Fibroblast of skin of back (primary cell): ENCODE measurements around the gene RBFOX2.

ENCODE experiments used
- DNase-seq: peaks from one replicate; pipeline ENCODE4 v3.0.0-alpha.2; 2013

The RBFOX2 gene

DNA sequence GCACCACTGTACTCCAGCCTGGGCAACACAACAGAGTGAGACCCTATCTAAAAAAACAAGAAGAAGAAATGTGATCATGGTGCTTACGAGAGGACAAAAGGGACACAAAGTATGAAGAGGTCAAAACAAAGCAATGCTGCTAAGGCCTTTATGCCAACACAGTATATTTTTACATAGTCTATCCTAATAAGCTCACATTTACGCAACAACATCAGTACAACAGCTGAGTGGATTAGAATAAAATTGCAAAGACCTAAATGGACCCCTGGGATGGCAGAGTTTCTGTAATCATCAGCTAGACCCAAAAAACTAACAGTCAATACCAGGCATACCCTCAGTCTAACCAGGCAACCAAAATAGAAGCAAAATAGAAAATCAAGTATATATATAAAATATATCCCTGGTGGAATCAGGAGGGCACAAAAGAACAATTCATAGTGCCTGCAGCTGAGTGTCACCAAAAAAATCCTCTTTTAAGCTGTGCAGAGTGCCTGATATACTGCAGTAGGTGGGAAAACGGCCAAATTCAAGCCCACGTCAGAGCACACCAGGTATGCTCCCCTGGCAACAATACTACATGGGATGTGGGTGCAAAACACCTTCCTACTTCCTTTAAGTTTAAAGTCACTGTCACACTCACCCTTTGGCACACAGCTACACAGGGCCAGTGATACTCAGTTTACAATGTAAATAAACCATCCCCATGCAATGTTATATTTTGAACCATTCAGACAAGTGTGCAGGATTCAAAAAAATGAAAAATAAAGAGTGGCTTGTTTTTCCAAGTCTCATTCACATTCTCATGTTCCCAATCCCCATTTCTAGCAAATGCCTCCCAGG lies 57.8 kb downstream of the RBFOX2 start:
- DNase-seq, result no peak

DNA sequence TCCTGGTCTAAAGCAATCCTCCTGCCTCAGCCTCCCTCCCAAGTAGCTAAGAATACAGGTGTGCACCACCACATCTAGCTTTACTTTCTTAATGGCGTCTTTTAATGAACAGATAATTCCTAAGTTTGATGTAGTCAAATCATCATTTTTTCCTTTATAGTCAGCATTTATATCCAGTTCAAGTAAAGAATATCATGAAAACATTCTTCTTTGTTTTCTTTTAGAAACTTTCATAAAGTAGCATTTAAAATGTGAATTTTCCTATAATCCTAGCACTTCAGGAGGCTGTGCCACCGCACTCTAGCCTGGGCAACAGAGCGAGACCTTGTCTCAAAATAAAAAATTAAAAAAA lies 61.6 kb downstream of the RBFOX2 start:
- DNase-seq, result no peak

DNA sequence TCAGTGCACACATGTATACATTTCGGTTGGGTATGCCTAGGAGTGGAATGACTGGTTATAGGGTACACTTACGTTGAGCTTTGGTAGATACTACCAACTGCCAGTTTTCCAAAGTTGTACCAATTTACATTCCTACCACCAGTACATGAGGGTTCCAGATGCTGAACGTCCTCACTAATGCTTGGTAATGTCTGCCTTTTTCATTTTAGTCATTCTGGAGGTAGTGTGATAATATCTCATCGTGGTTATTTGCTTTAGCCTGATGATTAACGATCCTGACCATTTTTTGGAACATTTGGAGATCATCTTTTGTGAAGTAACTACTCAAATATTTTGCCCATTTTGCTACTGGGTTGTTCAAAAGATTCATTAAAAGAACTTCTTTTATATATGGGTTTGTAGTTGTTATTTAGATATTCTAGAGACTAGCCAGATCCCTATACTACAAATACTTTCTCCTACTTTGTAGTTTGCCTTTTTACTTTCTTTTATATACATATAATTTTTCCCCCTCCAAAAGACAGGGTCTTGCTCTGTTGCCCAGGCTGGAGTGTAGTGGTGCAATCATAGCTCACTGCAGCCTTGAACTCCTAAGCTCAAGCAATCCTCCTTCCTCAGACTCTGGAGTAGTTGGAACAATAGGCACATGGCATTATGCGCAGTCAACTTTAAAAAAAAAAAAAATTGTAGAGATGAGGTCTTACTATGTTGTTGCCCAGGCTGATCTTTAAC lies 62.1 kb downstream of the RBFOX2 start:
- DNase-seq, result peak; percentile 76

DNA sequence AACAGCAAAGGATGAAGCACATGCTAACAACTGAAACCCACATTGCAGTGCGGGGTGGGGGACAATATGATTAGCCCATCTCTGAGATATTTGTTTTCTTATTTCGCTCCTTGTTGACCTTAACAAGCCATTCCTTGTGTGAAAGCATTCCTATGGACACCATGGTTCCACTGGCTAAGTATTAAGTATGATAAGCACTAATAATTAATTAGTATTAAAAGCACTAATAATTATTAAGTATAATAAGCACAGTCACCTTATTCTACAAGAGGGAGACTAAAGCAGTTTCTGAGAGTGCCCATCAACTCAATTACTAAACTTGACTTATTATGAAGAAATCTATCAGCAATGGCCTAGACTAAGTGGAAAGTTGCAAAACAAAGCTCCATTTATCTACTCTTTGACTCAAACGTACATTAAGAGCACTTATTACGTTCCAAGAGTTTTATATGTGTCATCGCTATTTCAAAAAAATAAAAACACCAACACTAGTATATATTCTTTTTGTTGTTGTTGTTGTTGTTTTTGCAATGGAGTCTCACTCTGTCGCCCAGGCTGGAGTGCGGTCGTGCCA lies 65.3 kb downstream of the RBFOX2 start:
- no peak for DNase-seq

DNA sequence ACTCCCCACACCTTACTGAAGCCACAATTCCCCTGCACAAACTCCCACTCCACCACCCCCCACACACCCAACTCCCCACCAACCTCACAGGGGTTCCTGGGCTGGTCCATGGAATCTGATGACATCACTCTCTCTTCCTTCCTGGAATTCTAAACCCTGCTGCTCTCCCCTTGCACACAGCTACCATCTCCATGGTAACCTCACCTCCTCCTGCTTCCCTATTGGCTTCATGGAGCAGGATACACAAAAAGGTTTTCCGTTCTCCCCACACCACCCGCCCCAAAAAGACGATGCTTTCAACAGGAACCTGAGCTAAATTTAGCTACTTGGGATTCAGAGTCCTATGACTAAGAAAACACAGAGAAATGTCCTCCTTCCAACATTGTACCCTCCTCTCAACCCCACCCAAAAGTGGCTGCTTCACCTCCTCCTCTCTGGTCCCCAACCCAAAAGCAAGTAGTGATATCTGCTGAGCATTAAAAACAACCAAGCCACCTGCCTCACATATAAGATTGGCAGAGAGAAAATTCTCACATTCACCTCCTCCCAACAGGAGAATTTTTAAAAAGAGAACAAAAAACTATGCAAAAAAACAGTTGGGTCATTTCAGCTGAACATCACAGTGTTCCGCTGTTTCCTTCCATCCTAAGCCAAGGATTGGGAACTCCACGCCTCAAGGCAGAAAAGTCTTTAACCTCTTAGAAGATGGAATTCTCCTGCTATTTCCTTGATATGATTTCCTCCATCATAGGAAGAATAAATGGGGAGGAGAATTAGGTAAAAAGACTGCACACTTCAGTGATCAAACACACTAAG lies 66.9 kb downstream of the RBFOX2 start:
- peak; percentile 97 for DNase-seq

DNA sequence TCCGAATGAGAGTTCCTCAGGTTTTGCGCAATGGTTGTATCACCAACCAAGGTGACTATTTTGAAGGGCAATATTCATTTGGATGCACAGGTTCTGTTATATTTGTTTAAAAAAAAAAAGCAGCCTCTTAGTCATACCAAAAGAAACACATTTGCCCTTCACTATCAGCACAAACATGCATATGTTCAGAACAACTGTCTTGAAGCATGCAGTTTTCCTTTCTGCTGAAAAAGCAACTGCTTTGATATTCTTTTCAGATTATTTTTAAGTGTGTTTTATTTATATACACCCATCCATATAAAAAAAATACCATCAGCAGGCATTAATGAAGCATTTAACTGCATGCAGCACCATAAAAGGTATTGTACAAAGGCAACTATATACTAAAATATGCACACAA lies 67.8 kb downstream of the RBFOX2 start:
- DNase-seq, result peak; percentile 22

DNA sequence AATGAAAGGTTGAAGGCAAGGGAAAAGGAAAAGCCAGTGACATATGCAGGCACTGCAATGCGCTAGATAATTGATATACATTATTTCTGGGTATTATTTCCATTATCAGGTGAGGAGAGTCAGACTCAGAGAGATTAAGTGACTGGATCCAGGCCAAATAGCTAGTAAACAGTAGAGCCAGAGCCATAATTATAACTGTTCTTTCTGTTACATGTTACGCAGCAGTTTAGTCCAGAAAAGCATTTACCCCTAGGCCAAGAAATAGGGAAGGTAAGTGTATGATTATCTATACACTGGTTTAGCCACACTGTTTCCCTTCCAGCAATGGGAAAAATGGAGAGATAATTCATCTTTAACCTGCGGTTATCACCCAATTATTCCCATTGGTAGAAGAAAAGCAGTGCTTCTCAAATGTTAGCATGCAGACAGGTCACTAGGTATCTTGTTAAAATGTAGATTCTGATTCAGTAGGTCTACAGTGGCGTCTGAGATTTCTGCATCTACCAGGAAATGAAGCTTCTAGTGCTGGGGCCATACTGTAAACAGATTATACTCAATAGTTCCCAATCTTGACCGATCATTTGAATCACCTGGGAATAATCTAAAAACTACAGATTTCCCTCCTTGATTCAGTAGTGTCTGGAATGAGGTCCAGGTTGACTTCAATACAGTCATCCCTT lies 69.4 kb downstream of the RBFOX2 start:
- no peak for DNase-seq

DNA sequence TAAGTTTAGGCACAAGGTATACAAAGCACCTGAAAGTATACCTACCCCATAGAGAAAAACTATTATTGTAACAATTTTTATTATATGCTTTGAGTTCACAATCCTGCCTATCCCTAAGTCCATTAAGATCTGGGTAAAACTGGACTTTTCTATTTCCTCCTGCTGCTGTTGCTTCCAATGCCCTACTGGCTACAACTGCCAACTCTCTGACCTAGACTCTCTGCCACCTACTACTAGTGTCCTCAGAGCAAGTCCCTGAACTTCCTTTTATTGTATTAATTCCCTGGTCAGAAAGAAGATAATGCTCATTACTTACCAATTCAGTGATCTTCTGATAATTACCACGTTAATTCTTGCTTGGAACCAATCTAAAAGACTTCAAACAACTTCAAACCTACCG lies 70.3 kb downstream of the RBFOX2 start:
- DNase-seq, result no peak

DNA sequence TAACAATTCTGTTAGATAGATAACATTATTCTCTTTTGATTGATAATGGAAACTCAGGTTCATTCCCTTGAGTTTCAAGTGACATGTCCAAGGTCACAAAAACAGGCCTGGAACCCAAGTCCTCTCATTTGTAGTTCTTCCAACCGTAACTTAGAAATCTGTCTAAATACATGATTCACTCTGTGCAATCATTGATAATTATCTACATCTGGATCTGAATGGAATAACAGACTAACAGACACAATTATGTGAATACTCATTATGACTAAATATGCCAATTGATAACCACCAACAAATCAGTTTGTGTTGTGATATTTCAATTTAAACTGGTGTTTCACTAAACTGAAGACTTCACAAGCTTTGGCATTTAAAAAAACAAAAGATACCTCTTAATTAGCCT lies 71.0 kb downstream of the RBFOX2 start:
- DNase-seq, result no peak

DNA sequence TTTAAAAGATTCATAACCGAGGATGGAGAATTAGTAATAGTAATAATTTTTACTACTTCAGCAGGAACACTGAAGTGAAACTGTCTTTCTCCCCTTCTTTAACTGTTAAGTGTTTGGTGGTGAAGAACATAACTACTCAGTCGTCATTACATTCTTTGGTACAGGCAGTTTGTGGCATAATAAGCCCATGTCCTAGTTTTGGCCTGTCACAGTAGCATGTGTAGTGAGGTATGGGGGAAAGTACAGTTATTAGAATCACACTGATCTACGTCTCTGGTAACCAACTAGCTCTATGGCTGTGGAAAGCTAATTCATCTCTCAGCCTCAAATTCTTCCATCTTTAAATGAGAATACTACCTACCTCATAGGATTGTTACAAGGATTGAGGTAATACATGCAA lies 71.8 kb downstream of the RBFOX2 start:
- DNase-seq, result no peak

DNA sequence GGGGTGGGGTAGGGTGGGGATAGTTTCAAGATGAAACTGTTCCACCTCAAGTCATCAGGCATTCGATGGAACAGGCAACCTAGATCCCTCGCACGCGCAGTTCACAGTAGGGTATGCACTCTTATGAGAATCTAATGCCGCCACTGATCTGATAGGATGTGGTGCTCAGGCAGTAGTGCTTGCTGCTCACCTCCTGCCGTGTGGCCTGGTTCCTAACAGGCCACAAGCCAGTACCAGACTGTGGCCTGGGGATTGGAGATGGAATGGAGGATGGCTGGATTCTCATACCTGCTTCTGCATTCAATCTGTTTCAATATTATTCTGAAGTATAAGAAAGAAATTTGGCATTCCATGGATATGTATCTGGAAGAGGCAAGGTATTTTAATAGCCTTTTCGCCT lies 73.1 kb downstream of the RBFOX2 start:
- DNase-seq, result no peak

DNA sequence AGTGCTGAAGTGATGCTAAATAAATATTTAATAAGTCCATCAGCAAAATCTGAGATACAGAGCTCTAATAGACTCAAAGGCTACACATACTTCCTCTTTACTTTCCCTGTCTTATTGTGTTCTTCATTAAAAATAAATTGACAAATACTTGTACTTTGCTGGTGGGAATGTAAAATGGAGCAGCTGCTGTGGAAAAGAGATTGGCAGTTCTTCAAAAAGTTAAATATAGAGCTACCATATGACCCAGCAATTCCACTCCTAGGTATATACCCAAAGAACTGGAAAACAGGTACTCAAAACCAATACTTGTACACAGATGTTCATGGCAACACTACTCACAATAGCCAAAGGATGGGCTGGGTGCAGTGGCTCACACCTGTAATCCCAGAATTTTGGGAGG lies 76.0 kb downstream of the RBFOX2 start:
- no peak for DNase-seq

DNA sequence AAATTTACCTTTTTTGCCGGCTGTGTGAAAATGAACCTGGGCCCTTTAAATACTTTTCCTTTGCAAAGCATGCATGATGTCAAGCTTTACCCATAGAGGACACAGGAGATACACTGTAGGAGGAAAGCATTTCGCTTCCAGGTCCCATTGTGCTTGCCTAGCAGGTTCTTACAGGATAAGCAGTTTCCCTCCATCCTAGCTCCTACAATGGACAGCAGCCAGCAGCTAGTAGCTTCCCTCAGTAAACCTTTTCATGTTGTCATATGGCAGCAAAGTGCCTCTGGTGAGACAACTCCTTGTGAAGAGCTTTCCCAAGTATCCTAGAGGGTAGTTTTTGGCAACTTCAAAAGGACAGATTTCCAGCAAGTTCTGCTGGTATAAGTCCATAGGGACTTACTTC lies 78.4 kb downstream of the RBFOX2 start:
- no peak for DNase-seq

DNA sequence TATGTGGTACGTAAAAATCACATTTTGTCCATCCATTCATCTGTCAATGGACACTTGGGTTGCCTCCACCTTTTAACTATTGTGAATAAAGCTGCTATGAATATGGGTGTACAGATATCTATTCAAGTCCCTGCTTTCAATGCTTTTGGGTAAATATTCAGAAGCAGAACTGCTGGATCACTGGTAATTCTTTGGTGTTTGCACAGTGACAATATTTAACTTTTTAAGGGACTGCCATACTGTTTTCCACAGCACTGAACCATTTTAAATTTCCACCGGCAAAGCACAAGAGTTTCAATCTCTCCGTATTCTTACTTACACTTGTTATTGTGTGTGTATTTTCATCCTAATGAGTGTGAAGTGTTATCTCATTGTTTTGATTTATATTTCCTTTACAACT lies 79.4 kb downstream of the RBFOX2 start:
- no peak for DNase-seq

DNA sequence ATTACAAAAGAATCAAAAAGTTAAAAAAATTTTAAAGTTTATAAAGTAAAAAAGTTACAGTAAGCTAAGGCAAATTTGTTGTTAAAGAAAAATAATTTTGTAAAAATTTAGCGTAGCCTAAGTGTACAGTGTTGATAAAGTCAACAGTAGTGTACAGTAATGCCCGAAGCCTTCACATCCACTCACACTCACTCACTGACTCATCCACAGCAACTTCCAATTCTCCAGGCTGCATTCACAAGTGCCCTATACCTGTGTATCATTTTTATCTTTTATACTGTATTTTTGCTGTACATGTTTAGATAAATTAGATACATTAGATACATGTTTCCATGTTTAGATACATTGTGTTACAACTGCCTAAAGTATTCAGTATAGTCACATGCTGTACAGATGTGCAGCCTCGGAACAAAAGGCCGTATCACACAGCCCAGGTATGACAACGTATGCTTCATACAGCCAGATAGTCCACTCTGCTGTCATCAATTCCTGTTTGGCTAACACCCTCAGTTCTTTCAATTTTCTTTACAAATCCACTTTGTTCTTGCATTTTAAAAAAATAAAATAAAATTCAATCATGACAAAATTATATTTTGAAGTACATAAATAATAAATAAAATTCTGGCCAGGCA lies 80.7 kb downstream of the RBFOX2 start:
- DNase-seq, result peak; percentile 34

DNA sequence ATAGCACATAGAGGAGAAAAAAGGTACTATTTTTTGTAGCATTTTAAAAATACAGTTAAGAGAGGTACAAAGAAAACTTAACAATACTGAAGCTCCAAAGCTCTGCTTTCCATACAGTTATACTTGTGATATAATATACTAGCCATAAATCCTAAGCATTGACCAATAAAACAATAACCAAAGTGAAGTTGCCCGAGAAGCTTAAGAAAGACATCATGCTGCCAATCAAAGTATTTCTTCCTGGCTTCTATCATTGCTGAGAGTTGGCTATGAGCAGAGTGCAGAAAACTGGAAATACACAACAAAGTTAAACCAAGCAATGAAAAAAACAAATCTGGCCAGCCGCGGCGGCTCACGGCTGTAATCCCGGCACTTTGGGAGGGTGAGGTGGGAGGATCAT lies 84.2 kb downstream of the RBFOX2 start:
- no peak for DNase-seq

DNA sequence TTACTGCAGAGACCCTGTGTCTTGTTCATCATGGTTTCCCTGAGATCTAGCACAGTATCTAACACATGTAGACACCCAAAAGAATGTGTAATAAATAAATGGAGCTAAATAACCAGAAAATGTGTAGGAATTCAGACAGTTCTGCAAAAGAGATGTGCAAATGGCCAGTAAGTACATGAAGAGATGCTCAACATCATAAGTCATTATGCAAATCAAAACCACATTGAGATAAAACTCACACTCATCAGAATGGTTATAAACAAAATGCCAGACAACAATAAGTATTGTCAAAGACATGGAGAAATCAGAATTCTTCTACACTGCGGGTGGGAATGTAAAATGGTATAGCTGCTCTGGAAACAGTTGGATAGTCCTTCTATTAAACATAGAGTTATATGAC lies 88.5 kb downstream of the RBFOX2 start:
- DNase-seq, result no peak

DNA sequence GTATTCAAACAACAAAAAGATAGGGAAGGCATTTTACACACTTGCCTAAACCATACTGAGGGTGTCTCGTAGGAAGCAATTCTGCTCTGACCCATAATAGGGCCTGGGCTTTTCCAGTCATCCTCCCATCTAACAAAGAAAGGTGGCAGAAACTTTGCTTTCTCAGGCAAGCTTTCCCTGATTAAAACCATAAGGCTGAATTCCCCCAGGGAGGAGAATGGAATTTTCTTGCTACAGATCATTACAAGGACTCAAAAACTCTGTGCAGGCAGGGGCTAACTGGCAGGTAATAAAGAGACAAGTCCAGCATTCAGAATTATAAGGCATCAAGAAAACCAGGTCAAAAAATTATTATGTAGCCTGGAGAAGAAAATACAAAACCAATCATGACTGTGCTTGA lies 90.4 kb downstream of the RBFOX2 start:
- DNase-seq, result peak; percentile 52

DNA sequence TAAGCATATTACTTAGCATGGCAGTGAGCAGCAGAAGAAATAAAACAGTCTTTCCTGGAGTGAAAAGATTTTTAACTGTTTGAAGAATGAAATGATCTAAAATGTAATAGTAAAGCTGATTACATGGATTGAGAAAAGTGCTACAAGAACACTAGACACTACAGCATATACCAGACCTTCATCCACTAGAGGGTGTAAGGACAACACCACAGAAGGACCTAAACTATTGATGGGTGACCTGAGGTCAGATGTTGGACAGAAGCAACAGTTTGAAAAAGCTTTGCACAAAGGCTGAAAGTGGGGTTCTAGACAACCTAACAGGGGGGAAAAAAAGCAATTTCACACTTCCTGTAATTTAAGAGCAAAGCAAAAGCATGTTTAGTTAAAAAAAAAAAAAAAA lies 97.7 kb downstream of the RBFOX2 start:
- DNase-seq, result peak; percentile 76

DNA sequence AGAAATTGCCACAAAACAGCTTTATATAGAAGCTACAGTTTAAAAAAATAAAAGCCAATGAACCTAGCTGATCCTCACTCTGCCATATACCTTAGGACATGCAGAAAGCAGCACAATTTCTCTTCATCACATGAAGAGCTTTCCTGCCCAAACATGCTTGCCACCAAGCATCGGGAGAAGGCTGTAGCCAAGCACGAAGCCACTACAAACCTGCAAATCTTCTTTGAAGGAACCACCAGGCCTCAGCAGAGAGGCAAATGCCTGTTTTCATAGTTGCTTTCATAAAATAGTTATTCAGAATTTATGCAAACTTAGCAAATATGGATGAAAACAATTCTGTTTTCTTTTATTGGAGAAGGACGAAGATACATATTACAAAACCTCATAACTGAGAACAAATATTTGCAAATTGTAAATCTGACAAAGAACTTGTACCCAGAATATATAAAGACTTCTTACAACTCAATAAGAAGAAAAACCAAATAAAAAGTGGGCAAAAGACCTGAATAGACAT lies 100.3 kb downstream of the RBFOX2 start:
- no peak for DNase-seq

DNA sequence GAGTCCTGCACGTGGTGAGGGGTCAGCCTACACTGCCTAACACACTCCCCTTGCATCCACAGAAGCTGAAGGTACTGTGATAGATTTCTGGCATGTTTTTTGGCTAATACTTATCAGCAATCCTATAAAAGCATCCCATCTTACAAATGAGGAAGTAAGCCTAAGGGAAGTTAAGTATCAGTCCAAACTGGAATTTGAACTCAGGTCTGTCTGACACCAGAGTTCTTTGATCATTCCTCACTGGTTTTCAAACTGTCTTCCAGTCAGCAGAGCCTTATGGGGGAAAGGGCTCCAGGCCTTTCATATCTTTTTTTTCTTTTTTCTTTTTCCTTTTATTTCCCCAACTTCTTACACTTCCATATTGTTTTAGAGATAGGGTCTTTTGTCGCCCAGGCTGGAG lies 105.6 kb downstream of the RBFOX2 start:
- no peak for DNase-seq

DNA sequence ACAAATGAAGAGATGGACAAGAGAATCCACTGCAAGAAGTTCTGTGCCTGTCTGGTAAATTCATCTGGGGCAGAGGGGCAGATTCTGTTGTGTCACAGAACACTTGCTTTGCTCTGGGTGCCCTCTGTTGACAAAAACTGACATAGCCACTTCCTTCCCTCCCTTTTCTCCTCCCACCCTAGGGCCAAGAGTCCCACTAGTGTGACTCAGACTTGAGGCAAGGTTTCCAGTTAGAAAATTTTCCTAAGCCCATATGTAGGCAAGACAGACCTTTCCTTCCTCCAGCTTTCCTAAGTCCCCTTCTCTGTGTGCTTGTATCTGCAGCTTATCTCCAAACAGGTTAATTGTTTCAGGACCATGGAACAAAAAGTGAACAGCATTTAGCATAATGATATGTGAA lies 106.8 kb downstream of the RBFOX2 start:
- peak; percentile 92 for DNase-seq
